Measurements from ENCODE around the gene ARRDC1. TPM values are rescaled to one million over a fixed set of nuclear protein-coding genes. Genes with fewer than 3 reads are reported as not detected.

The ARRDC1 gene
- total RNA-seq, 4 donors from 2014 or later, result 79.2 to 143 (median 85.8) TPM

DNA sequence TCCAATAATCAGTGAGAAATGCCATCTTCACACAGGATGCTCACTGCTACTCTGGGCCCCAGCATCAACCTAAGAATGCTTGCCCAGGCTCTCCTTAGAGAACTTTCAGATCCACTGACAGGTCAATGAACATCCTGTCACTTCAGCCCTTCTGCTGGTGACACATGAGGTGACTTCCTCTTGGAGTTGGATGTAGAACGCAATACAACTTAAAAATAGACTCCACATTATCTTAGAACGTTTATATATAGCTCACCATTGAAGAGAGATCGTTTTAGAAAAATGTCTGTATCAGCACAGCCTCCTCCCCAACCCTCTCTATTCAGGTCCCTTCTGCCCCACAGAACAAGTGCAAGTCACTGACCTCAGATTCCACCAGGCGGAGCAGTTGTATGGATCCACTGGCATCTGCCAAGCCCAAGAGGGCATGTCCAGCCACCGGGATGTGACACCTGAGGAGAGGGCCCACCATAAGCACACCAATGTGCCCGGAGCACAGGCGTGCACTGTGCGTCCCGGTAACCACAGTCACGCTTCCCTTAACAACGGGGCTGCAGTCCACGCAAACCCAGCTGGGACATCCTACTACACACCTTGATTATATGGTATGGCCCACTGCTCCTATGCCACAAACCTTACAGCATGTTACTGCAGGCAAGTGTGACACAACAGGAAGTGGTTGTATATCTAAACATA lies 29.6 kb upstream of the ARRDC1 start:
- TF ChIP-seq EP300 (IDR thresholded peaks at IDR 0.05) (no peak), POLR2A (IDR thresholded peaks at IDR 0.05) (no peak), POLR2AphosphoS5 (IDR thresholded peaks at IDR 0.05) (no peak)
- TF ChIP-seq, protein P1, sequence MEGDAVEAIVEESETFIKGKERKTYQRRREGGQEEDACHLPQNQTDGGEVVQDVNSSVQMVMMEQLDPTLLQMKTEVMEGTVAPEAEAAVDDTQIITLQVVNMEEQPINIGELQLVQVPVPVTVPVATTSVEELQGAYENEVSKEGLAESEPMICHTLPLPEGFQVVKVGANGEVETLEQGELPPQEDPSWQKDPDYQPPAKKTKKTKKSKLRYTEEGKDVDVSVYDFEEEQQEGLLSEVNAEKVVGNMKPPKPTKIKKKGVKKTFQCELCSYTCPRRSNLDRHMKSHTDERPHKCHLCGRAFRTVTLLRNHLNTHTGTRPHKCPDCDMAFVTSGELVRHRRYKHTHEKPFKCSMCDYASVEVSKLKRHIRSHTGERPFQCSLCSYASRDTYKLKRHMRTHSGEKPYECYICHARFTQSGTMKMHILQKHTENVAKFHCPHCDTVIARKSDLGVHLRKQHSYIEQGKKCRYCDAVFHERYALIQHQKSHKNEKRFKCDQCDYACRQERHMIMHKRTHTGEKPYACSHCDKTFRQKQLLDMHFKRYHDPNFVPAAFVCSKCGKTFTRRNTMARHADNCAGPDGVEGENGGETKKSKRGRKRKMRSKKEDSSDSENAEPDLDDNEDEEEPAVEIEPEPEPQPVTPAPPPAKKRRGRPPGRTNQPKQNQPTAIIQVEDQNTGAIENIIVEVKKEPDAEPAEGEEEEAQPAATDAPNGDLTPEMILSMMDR (IDR thresholded peaks at IDR 0.05), result no peak
- H3K36me3 ChIP-seq, result peaks cover 35% of the 10 kb centered on the region
- WGBS, result 86% methylated on average over 11 of the region's 12 CpGs

DNA sequence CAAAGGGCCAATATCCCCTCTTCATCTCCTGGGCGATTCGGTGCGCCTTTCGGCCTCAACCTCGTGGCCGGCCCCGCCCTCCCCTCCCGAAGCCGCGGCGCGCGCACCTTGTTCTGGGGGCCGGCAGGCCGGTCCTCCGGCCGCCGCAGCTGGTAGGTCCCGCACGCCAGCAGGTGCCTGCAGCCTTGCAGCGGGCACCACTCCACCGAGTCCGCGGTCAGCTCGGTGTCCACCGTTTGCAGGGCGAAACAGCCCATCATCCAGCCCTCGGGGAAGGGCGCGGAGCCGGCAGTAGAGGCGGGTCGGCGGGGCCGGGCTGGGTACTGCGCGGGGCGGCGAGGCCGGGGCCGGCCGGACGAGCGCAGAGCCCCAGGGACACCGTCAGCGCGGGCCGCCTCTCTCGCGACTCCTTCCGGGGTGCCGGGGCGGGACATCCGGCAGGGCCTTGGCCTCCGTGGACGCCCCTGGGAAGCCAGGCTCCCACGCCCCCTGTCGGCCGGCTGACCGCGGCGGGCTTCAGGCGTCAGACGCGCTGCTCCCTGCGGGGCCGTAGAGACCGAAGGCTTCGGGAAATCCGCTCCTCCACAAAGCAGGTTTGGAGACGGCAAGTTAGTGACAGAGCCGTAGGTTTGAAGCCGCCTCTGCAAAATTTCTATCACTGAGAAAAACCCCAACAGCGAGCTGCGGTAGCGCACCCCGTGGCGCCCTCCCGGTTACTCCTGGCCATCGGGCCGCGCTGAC lies 26.8 kb upstream of the ARRDC1 start, which contains the start of gene DPH7:
Gene DPH7, minus strand, starts transcription at position 408 of the 741 bp plus-strand sequence. Its CDS starts 148 bp downstream, at position 260.
- peaks cover 41% of the 10 kb centered on the region for H3K36me3 ChIP-seq
- H3K27me3 ChIP-seq, result no peaks in the 10 kb centered on the region
- H3K27ac ChIP-seq, result peak within 1 kb of the TSS; percentile 16
- no peak for TF ChIP-seq EP300 (IDR thresholded peaks at IDR 0.05)
- peak in 1 of 2 donors; percentile 17 for TF ChIP-seq POLR2A (IDR thresholded peaks at IDR 0.05)
- TF ChIP-seq, protein P1 (IDR thresholded peaks at IDR 0.05), result peak; percentile 78 to 99
- TF ChIP-seq POLR2AphosphoS5 (IDR thresholded peaks at IDR 0.05), result peak in 1 of 3 donors; percentile 81
- H3K9me3 ChIP-seq, result no peaks in the 10 kb centered on the region
- peak; percentile 96 for DNase-seq (ENCODE audit: low spot score in 2 of 2)
- H3K4me1 ChIP-seq, result peaks cover 34% of the 10 kb centered on the region
- peak within 1 kb of the TSS; percentile 73 for H3K4me3 ChIP-seq
- WGBS, result 0% methylated on average over 32 of the region's 82 CpGs

More for the DNA sequence above, 29.6 kb upstream of the ARRDC1 start:
- peaks cover 34% of the 10 kb centered on the region for H3K4me1 ChIP-seq
- no peaks in the 10 kb centered on the region for H3K9me3 ChIP-seq
- H3K27me3 ChIP-seq, result no peaks in the 10 kb centered on the region
- H3K4me3 ChIP-seq, result no peak overlapping the region
- DNase-seq (ENCODE audit: low spot score in 2 of 2), result no peak
- no peak overlapping the region for H3K27ac ChIP-seq

DNA sequence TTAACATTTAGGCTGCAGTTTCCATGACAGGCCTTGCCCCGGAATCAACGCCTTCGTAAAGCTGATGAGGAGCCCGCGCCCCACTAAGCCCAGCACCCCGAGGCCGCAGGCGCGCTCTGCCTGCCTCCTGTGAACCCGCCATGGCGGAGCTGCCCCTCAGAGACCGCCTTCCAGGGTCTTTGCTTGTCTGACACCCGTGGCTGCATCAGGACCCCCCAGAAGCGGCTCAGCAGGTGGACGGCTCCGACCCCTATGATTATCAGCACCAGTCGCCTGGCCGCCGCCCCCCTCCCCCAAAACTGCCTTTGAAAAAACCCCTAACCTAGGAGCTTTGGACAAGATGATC lies 26.3 kb upstream of the ARRDC1 start:
- no peak for DNase-seq (ENCODE audit: low spot score in 2 of 2)
- 43% methylated on average over 11 of the region's 19 CpGs for WGBS
- Histone ChIP-seq H3K27ac (peak overlapping the region; percentile 16), H3K9me3 (no peaks in the 10 kb centered on the region), H3K4me1 (peaks cover 34% of the 10 kb centered on the region), H3K4me3 (peak overlapping the region; percentile 73), H3K36me3 (peaks cover 41% of the 10 kb centered on the region), H3K27me3 (no peaks in the 10 kb centered on the region)
- TF ChIP-seq, protein P1 (IDR thresholded peaks at IDR 0.05), result no peak
- TF ChIP-seq EP300 (IDR thresholded peaks at IDR 0.05), result no peak
- TF ChIP-seq POLR2A (IDR thresholded peaks at IDR 0.05), result no peak
- TF ChIP-seq POLR2AphosphoS5 (IDR thresholded peaks at IDR 0.05), result no peak

DNA sequence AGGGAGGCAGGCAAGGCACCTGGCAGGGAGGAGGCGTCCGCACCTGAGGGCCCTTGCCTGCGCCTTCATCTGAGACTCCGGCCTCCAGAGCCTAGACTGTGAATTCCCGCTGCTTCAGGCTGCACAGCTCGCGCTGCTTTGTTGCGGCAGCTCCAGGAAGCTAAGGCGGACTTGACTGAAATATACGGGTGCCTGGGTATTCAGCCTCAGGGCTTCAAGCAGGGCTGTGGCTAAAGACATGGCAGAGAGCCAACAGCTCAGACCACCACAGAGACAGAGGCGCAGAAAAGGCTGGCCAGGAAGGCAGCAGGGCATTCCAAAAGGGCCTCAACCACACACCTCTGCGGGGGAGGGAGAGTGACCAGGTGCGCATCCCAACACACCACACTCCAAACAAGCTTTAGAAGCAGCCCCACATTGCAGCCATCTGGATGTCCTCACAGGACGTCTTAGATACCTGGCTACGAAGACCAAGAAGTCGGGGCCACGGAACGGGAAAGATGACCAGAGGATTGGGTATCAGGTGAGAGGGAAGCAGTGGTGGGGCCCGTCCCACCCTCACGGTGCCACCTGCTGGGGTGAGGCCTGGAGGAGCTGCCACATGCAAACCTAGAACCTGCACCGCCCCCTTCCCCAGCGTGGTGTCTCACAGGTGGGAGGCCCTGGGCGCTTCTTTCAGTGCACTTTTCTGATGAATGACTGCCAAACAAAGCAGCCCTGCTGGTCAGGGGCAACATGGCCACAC lies 25.1 kb upstream of the ARRDC1 start:
- DNase-seq (ENCODE audit: low spot score in 2 of 2), result no peak
- H3K4me3 ChIP-seq, result no peak overlapping the region
- H3K27me3 ChIP-seq, result no peaks in the 10 kb centered on the region
- TF ChIP-seq EP300 (IDR thresholded peaks at IDR 0.05) (no peak), POLR2A (IDR thresholded peaks at IDR 0.05) (no peak), POLR2AphosphoS5 (IDR thresholded peaks at IDR 0.05) (no peak)
- TF ChIP-seq, protein P1 (IDR thresholded peaks at IDR 0.05), result no peak
- H3K9me3 ChIP-seq, result no peaks in the 10 kb centered on the region
- H3K4me1 ChIP-seq, result peaks cover 30% of the 10 kb centered on the region
- WGBS, result 73% methylated on average over 5 of the region's 23 CpGs
- H3K36me3 ChIP-seq, result peaks cover 39% of the 10 kb centered on the region
- no peak overlapping the region for H3K27ac ChIP-seq
